Measurements from ENCODE around the gene B4GALNT2. TPM values are rescaled to one million over a fixed set of nuclear protein-coding genes. Genes with fewer than 3 reads are reported as not detected.

B4GALNT2 gene
- total and polyA plus RNA-seq, 2 donors (not counting 3 experiments of a cell fraction or from before 2014, with no cell fraction given) = 0.11 TPM; not detected in 1

DNA sequence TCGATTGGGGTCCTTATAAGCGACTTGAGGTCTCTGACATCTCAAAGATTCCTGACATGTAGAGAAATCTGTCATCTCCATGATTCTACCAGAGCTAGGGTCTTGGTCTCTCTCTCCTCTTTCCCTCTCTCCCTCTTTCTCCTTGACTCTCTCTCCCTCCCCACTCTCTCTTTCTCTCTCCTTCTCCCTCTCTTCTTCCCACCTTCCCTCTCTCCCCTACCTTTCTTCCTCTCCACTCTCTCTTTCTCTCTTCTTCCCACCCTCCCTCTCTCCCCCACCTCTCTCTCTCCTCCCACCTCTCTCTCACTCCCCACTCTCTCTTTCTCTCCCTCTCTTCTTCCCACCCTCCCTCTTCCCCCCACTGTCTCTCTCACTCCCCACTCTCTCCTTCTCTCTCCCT lies 32.6 kb downstream of the B4GALNT2 start:
- no peaks in the 10 kb centered on the region for H3K36me3 ChIP-seq (ENCODE audit: control insufficient read depth in 2 of 2, extremely low read depth in 1 of 2, insufficient read depth in 2 of 2, low read length in 2 of 2)
- dilution Hi-C loops (cut with MboI; ENCODE audit: extremely low pct_ligation_motif_present, low sequenced_read_pairs) (no loop called here), intact Hi-C loops (cut with micrococcal nuclease) (no loop called here)
- H3K4me1 ChIP-seq (ENCODE audit: control insufficient read depth, extremely low read depth, insufficient read depth, low read length) = no peaks in the 10 kb centered on the region
- no peaks in the 10 kb centered on the region for H3K9me3 ChIP-seq (replicated peaks; ENCODE audit: control insufficient read depth, insufficient read depth, low read length)
- H3K9me1 ChIP-seq (replicated peaks; ENCODE audit: control insufficient read depth, extremely low read depth, insufficient read depth, low read length) = no peaks in the 10 kb centered on the region
- H2AFZ ChIP-seq (ENCODE audit: low read depth, low read length) = no peak overlapping the region
- DNase-seq (ENCODE audit: low read depth, low spot score) (no peak), FAIRE-seq (no peak)
- H3K9ac ChIP-seq (replicated peaks; ENCODE audit: extremely low read depth, insufficient read depth, low read length) = no peak overlapping the region
- no peak overlapping the region for H3K4me2 ChIP-seq (ENCODE audit: insufficient read depth, low read length)
- no peak overlapping the region for H3K4me3 ChIP-seq (replicated peaks in 1 of 3; ENCODE audit: insufficient read depth in 1 of 3, low read depth in 1 of 3, low read length in 3 of 3)
- no peaks in the 10 kb centered on the region for H4K20me1 ChIP-seq (replicated peaks; ENCODE audit: control insufficient read depth, extremely low read depth, insufficient read depth, low read length)
- CTCF ChIA-PET = no interaction called here
- BruUV-seq (replicated peaks) = no TSS peak
- no peak for TF ChIP-seq JUN (IDR thresholded peaks at IDR 0.05; ENCODE audit: borderline replicate concordance, insufficient read depth, insufficient read length, low read depth)
- TF ChIP-seq POLR2AphosphoS5 (IDR thresholded peaks at IDR 0.05; ENCODE audit: insufficient read depth, low read depth, low read length) = no peak
- TF ChIP-seq MAX (IDR thresholded peaks at IDR 0.05; ENCODE audit: insufficient read depth, insufficient read length) = no peak
- no peak for TF ChIP-seq GATA2 (IDR thresholded peaks at IDR 0.05; ENCODE audit: insufficient read depth, insufficient read length, low read depth, low read length)
- no peak for TF ChIP-seq CTCF (IDR thresholded peaks at IDR 0.05; ENCODE audit: extremely low read depth in 1 of 2, insufficient read depth in 1 of 2, low read depth in 1 of 2, low read length in 2 of 2)
- TF ChIP-seq EZH2 (IDR thresholded peaks at IDR 0.05; ENCODE audit: borderline replicate concordance, low read depth, low read length, severe bottlenecking) = no peak
- TF ChIP-seq FOS (IDR thresholded peaks at IDR 0.05; ENCODE audit: borderline replicate concordance, insufficient read depth, low read length) = no peak
- no peak for TF ChIP-seq POLR2A (IDR thresholded peaks at IDR 0.05; ENCODE audit: low read depth, low read length)
- TF ChIP-seq MYC (IDR thresholded peaks at IDR 0.05; ENCODE audit: low read depth, low read length) = no peak
- no peaks in the 10 kb centered on the region for H3K79me2 ChIP-seq (ENCODE audit: control insufficient read depth, insufficient read depth, low read length)
- H3K27ac ChIP-seq (ENCODE audit: insufficient read depth, low read depth, low read length) = no peak overlapping the region
- peaks cover 17 to 18% of the 10 kb centered on the region in 2 experiments for H3K27me3 ChIP-seq (ENCODE audit: control insufficient read depth in 2 of 2, insufficient read depth in 2 of 2, low read length in 2 of 2)
- POLR2A ChIA-PET = no interaction called here

Measured in endothelial cell of umbilical vein (primary cell).